Activated CD4-positive, alpha-beta T cell treated with anti-CD3 and anti-CD28 coated beads, Interleukin-2, Interleukin-6, amounts not matched to agents 100 ng/mL and 50 ng/mL, durations not matched to agents 16 hours and 8 hours (primary cell): ENCODE results near the gene CSRNP3.

Source experiments
- DNase-seq: peaks from one replicate; pipeline ENCODE4 v3.0.0-alpha.2; 2020

Gene CSRNP3

DNA sequence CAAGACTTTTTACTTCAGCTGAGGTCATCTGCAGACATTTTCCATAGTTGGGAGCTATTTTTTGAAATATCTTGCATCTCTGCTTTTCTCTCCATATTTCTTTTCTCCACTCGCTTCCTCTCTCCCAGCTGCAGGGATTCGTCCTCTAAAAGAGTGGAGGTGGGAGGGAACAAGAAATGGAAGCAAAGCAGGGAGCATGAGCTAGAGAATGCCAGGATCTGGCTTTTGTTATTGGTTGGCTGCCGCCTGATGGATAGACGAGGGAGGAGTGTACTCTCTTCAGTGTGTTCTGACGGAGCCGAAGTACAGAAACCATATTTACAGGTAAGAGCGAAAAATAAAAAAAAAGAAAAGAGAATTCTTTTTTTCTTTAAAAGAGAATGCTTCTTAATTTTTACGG lies at the start of gene CSRNP3:
CSRNP3 (plus strand) TSS at position 282 of the 400 bp plus-strand sequence. CDS start 125,368 bp downstream, outside the sequence.
- DNase-seq, result no peak

- no peak for DNase-seq
Measured at GRCh38 chr2:165420231-165420630, 49.3 kb upstream of the CSRNP3 start.

DNA sequence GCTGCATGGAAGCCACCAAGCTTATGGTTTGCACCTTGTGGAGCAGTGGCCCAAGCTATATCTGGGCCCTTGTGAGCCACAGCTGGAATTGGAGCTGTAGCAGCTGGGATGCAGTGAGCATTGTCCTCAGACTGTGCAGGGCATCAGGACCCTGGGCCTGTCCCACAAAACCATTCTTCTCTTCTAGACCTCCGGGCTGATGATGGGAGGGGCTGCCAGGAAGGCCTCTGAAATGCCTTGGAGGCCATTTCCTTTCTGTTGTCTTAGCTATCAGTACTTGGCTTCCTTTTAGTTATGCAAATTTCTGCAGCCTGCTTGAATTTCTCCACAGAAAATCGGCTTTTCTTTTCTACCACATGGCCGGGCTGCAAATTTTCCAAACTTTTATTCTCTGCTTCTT lies 46.4 kb upstream of the CSRNP3 start:
- DNase-seq, result no peak

DNA sequence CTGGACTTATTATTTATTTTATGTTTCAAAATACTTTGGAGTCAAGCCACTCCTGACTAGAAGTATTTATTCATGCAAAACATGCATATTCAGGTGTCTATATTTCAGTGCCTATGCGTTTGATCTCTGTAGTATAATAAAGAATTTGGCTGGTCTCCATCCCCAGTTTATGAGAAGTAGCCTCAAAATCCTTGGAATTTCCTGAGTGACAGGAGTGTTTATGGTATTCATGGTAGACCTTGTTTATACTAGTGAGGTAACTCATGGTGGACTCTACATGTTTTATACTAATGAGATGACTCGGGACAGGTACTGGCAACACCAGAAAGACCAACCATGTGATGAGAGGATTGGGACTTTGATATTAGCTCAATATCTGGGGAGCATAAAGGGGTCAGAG lies 43.9 kb upstream of the CSRNP3 start:
- DNase-seq, result no peak

DNA sequence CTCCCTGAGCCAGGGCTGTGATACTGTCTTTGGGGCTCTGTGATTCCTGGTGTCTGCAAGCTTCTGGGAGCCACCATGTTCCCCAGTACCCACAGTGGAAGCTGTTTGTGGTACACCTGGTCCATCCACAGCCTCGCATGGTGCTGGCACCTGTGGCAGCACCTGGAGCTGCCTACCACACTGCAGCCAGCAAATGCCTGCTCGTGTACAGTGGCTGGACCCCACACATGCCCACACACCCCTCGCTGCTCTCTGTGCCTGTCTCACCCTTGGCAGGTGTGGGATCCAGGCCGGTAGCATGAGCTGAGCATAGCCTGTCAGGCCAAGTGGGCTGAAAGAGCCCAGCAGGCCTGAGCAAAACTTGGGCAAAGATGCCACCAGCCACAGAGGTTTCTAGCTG lies 41.8 kb upstream of the CSRNP3 start:
- no peak for DNase-seq

DNA sequence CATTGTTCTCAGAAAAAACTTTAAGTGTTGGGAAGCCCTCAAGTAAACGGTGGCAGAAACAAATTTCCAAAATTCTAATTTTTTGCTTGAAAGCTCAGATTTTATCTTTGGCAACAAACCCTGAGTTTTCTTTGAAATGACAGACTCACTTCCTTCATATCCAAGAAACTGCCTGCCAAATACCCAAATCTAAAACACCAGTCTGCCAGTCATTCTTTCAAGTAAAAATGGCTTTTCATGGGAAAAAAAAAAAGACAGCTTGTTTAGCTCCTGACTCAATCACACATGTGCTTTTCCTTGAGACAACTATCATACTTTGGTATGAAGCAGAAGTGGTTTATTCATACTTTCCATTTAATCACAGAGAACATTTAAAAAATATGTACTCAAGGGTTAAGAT lies 40.6 kb upstream of the CSRNP3 start:
- DNase-seq, result no peak

DNA sequence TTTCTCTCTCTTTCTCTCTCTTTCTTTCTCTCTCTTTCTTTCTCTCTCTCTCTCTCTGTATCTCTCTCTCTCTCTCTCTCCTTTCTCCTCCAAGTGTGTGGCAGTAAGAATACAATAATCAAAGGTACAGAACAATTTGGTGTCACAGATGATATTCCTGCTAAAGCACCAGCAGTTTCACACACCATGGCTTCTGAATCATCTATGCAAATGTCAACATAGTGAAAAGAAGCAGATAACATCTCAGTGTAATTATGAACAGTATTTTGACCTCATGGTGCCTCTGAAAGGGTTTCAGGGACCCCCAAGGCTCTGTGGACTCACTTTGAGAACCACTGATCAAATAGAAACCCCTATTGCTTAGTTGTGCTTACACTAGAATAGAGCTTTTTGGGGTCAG lies 38.5 kb upstream of the CSRNP3 start:
- no peak for DNase-seq

GRCh38 chr2:165432234-165432966 lies 37.1 kb upstream of the CSRNP3 start:
- no peak for DNase-seq

- no peak for DNase-seq
Measured at GRCh38 chr2:165434865-165435496, 34.5 kb upstream of the CSRNP3 start.

DNA sequence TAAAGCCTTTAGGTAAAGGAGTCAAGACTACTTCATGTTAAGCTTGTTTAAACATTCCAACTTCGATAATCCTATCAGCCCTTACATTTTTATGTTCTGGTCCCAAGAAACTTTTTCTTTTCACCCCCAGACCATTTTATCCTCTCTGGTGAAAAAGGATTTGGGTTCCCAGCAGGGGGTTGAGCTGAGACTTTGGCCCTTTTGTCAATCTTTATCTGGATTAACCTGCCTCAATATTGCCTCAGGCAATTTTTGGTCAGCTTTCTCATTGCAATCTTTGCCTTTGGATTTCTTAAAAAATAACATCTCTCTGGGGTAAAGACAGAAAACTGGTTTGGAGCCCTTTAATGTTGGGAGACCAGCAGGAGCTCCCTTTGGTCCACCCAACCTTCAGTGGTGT lies 33.9 kb upstream of the CSRNP3 start:
- no peak for DNase-seq

- no peak for DNase-seq
Measured at GRCh38 chr2:165436559-165436958, 32.9 kb upstream of the CSRNP3 start.

DNA sequence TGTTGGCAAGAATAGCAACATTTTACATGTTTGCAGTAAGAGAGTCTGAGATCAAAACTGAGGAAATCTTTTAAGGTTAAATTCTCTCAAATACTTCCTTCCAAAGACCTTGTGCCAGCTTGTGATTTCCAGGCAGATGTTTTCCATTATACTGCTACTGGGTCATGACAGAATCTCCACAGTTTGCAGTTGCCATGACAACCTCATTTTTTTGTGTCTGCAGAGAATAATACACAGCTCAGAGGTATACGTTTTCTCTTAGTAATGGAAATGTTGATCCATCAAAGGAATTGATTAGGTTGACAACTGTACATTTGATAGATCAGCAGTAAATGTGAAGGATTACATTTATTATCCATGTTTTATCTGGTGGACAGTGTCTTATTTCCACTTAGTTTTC lies 29.1 kb upstream of the CSRNP3 start:
- no peak for DNase-seq

DNA sequence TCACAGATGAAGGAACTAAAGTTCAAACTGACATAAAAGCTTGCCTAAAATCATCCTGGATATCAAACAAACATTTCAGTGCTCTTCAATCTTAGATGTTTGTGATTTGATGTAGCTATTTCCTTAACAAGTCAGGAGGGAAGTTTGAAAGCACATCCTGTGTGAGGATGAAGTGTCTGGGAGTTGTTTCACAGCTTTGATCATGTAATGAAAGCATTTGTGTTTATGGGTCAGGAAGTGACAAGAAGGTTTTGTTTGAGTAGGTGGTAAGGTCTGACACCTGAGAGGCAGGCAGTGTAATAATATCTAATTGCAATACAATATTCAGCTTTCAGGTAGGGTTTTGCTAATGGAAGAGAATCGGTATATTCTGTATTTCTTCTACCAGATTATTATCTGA lies 26.0 kb upstream of the CSRNP3 start:
- DNase-seq, result no peak

DNA sequence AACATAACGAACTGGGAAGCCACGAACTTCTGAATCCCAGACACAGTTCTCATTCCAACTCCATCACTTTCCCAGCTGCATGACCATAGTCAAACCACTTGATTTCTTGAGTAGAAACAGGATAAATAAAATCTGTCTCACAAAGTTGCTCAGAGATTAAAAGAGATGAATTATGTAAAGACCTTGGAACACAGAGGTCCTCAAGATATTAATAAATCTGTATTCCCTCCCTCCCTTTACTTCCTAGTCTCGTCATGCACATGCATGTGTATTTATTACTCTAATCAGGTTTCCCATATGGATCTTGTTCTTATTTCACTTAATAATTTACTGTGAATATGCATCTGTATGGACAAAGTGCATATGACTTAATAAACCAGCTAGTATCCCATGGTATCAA lies 21.1 kb upstream of the CSRNP3 start:
- DNase-seq, result no peak

- DNase-seq, result no peak
Measured at GRCh38 chr2:165450156-165450555, 19.3 kb upstream of the CSRNP3 start.

GRCh38 chr2:165452327-165452726 lies 17.2 kb upstream of the CSRNP3 start:
- DNase-seq, result no peak

GRCh38 chr2:165453561-165454094 lies 15.9 kb upstream of the CSRNP3 start:
- no peak for DNase-seq

- no peak for DNase-seq
Measured at GRCh38 chr2:165454905-165455304, 14.6 kb upstream of the CSRNP3 start.

GRCh38 chr2:165456027-165456426 lies 13.5 kb upstream of the CSRNP3 start:
- no peak for DNase-seq

- DNase-seq, result no peak
Measured at GRCh38 chr2:165462443-165462842, 7.1 kb upstream of the CSRNP3 start.

GRCh38 chr2:165466386-165466785 lies 3.1 kb upstream of the CSRNP3 start:
- DNase-seq, result no peak

GRCh38 chr2:165467921-165468320 lies 1.6 kb upstream of the CSRNP3 start:
- no peak for DNase-seq

DNA sequence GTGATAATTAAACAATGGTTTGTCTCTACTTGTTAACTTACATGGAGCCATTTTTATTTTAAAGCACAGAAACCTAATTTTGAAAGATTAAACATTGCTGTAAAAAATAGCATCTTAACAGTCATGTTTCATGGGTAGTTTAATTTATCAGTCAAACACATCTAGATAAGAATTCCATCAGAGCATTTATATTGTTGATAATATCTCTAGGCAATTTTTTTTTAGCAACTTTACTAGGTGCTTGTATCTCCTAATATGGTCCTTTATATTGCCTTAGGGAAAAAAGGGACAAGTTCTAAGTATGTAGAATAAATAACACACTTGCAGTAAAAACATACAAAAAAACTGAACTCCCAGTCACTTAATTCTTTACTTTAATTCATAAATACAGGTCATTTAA lies 863 bp downstream of the CSRNP3 start:
- no peak for DNase-seq

GRCh38 chr2:165471349-165471950 lies 2.0 kb downstream of the CSRNP3 start:
- DNase-seq, result no peak
